ENCODE data around the gene CMTM6. TPM values are rescaled to one million over a fixed set of nuclear protein-coding genes. Genes with fewer than 3 reads are reported as not detected.
A peak's percentile ranks its signal among the peaks of the same experiment; 100 is the strongest.
"Not testable (repeated sequence)": the region's sequence is repeated elsewhere in the genome, so short reads cannot be mapped to it uniquely, and the experiment has no call there.

CMTM6 gene
- total RNA-seq, 2 experiments from 2014 or later = 87.7 to 89.1 TPM

- peaks cover 60% of the 10 kb centered on the region for H3K36me3 Mint-ChIP-seq
- intact Hi-C loops (cut with micrococcal nuclease) = loop anchor here (1.0 kb wide), 1 partner anchor 49 kb away; no protein-coding TSS in a partner anchor
- POLR2A ChIA-PET = interaction anchor here (1.1 kb wide), 1 partner anchor 10 kb away, joined by 3 read pairs; no protein-coding TSS in a partner anchor
- peaks cover 29% of the 10 kb centered on the region for H3K4me1 Mint-ChIP-seq (ENCODE audit: low read depth)
- no peak for DNase-seq
- no peaks in the 10 kb centered on the region for H3K27me3 Mint-ChIP-seq
- no peaks in the 10 kb centered on the region for H3K9me3 Mint-ChIP-seq
- CTCF ChIA-PET = interaction anchor here (0.8 to 1.3 kb wide), 2 partner anchors 14 to 49 kb away, joined by 3 to 12 read pairs; no protein-coding TSS in a partner anchor
- H3K4me3 Mint-ChIP-seq = no peak overlapping the region
- H3K27ac Mint-ChIP-seq = no peak overlapping the region
Measured at GRCh38 chr3:32481791-32482631, 20.6 kb downstream of the CMTM6 start.

GRCh38 chr3:32480604-32481003, 22.0 kb downstream of the CMTM6 start:
- CTCF ChIA-PET = interaction anchor here (1.7 kb wide), 1 partner anchor 13 kb away, joined by 7 read pairs; no protein-coding TSS in a partner anchor
- intact Hi-C loops (cut with micrococcal nuclease) = no loop called here
- H3K36me3 Mint-ChIP-seq = peaks cover 61% of the 10 kb centered on the region
- no peak overlapping the region for H3K4me3 Mint-ChIP-seq
- peaks cover 33% of the 10 kb centered on the region for H3K4me1 Mint-ChIP-seq (ENCODE audit: low read depth)
- no peak overlapping the region for H3K27ac Mint-ChIP-seq
- no peak for DNase-seq
- POLR2A ChIA-PET = no interaction called here
- H3K9me3 Mint-ChIP-seq = no peaks in the 10 kb centered on the region
- H3K27me3 Mint-ChIP-seq = no peaks in the 10 kb centered on the region

GRCh38 chr3:32474201-32474600, 28.5 kb downstream of the CMTM6 start:
- Mint-ChIP-seq H3K27me3 (no peaks in the 10 kb centered on the region), H3K27ac (no peak overlapping the region), H3K4me1 (ENCODE audit: low read depth) (peaks cover 46% of the 10 kb centered on the region), H3K4me3 (no peak overlapping the region), H3K36me3 (peaks cover 41% of the 10 kb centered on the region), H3K9me3 (no peaks in the 10 kb centered on the region)
- DNase-seq = no peak
- ChIA-PET CTCF (interaction anchor here (0.7 to 0.9 kb wide), 2 partner anchors 75 to 294 kb away, joined by 3 read pairs; no protein-coding TSS in a partner anchor), POLR2A (no interaction called here)
- intact Hi-C loops (cut with micrococcal nuclease) = no loop called here

GRCh38 chr3:32472151-32472550, 30.5 kb downstream of the CMTM6 start:
- Mint-ChIP-seq H3K27ac (peak overlapping the region; percentile 28), H3K4me1 (ENCODE audit: low read depth) (peaks cover 46% of the 10 kb centered on the region), H3K36me3 (peaks cover 25% of the 10 kb centered on the region)
- H3K9me3 Mint-ChIP-seq; H3K4me3 Mint-ChIP-seq; H3K27me3 Mint-ChIP-seq; DNase-seq; intact Hi-C loops (cut with micrococcal nuclease): not testable (repeated sequence)
- CTCF ChIA-PET = interaction anchor here (0.7 to 1.1 kb wide), 3 partner anchors 80 to 97 kb away, joined by 3 read pairs; partner anchors contain the start of gene CMTM7
- POLR2A ChIA-PET = interaction anchor here (1.1 kb wide), 1 partner anchor 10 kb away, joined by 3 read pairs; no protein-coding TSS in a partner anchor

- Mint-ChIP-seq H3K9me3 (no peaks in the 10 kb centered on the region), H3K27ac (peak overlapping the region; percentile 56), H3K4me3 (no peak overlapping the region), H3K36me3 (peaks cover 18% of the 10 kb centered on the region), H3K27me3 (no peaks in the 10 kb centered on the region), H3K4me1 (ENCODE audit: low read depth) (peaks cover 42% of the 10 kb centered on the region)
- POLR2A ChIA-PET = no interaction called here
- DNase-seq = no peak
- CTCF ChIA-PET = no interaction called here
- intact Hi-C loops (cut with micrococcal nuclease) = no loop called here
Measured at GRCh38 chr3:32471246-32471645, 31.4 kb downstream of the CMTM6 start.

- intact Hi-C loops (cut with micrococcal nuclease) = no loop called here
- H3K27me3 Mint-ChIP-seq = no peaks in the 10 kb centered on the region
- H3K9me3 Mint-ChIP-seq = no peaks in the 10 kb centered on the region
- peak overlapping the region; percentile 77 for H3K27ac Mint-ChIP-seq
- H3K36me3 Mint-ChIP-seq = peaks cover 16% of the 10 kb centered on the region
- no peak overlapping the region for H3K4me3 Mint-ChIP-seq
- DNase-seq = no peak
- ChIA-PET CTCF (interaction anchor here (0.6 to 4.5 kb wide), 8 partner anchors 16 to 174 kb away, joined by 3 to 116 read pairs (median 4); no protein-coding TSS in a partner anchor), POLR2A (interaction anchor here (0.9 to 1.0 kb wide), 2 partner anchors 26 to 39 kb away, joined by 3 read pairs; no protein-coding TSS in a partner anchor)
- H3K4me1 Mint-ChIP-seq (ENCODE audit: low read depth) = peaks cover 45% of the 10 kb centered on the region
Measured at GRCh38 chr3:32470362-32470761, 32.3 kb downstream of the CMTM6 start.

GRCh38 chr3:32469151-32469874, 33.3 kb downstream of the CMTM6 start:
- H3K4me3 Mint-ChIP-seq = no peak overlapping the region
- CTCF ChIA-PET = interaction anchor here (0.8 to 4.5 kb wide), 15 partner anchors 13 to 293 kb away, joined by 3 to 116 read pairs (median 12); partner anchors contain the start of gene CMTM7
- intact Hi-C loops (cut with micrococcal nuclease) = loop anchor here (2.0 to 5.0 kb wide), 3 partner anchors 33 to 172 kb away; partner anchors contain the start of gene CMTM6

GRCh38 chr3:32467333-32468070, 35.1 kb downstream of the CMTM6 start:
- peaks cover 7% of the 10 kb centered on the region for H3K36me3 Mint-ChIP-seq

More at GRCh38 chr3:32469151-32469874, 33.3 kb downstream of the CMTM6 start:
- Mint-ChIP-seq H3K36me3 (peaks cover 13% of the 10 kb centered on the region), H3K4me1 (ENCODE audit: low read depth) (peaks cover 45% of the 10 kb centered on the region), H3K27me3 (no peaks in the 10 kb centered on the region), H3K9me3 (no peaks in the 10 kb centered on the region), H3K27ac (peak overlapping the region; percentile 77)
- POLR2A ChIA-PET = interaction anchor here (1.0 kb wide), 1 partner anchor 40 kb away, joined by 3 read pairs; no protein-coding TSS in a partner anchor
- no peak for DNase-seq

GRCh38 chr3:32466808-32467207, 35.8 kb downstream of the CMTM6 start:
- H3K4me1 Mint-ChIP-seq (ENCODE audit: low read depth) = peaks cover 38% of the 10 kb centered on the region
- POLR2A ChIA-PET = interaction anchor here (1.3 kb wide), 1 partner anchor 30 kb away, joined by 3 read pairs; no protein-coding TSS in a partner anchor
- H3K4me3 Mint-ChIP-seq, H3K27ac Mint-ChIP-seq, H3K9me3 Mint-ChIP-seq, DNase-seq, H3K36me3 Mint-ChIP-seq, H3K27me3 Mint-ChIP-seq: not testable (repeated sequence)
- CTCF ChIA-PET = interaction anchor here (1.4 to 4.5 kb wide), 18 partner anchors 11 to 228 kb away, joined by 4 to 116 read pairs (median 16); partner anchors contain the start of gene CMTM8
- intact Hi-C loops (cut with micrococcal nuclease) = loop anchor here (5.0 kb wide), 2 partner anchors 35 to 170 kb away; partner anchors contain the start of gene CMTM6

More at GRCh38 chr3:32467333-32468070, 35.1 kb downstream of the CMTM6 start:
- Mint-ChIP-seq H3K9me3 (no peaks in the 10 kb centered on the region), H3K27me3 (no peaks in the 10 kb centered on the region), H3K27ac (no peak overlapping the region), H3K4me1 (ENCODE audit: low read depth) (peaks cover 40% of the 10 kb centered on the region), H3K4me3 (peak overlapping the region; percentile 4)
- ChIA-PET POLR2A (interaction anchor here (1.0 to 1.7 kb wide), 3 partner anchors 30 to 77 kb away, joined by 3 read pairs; no protein-coding TSS in a partner anchor), CTCF (interaction anchor here (0.7 to 4.5 kb wide), 43 partner anchors 8 to 291 kb away, joined by 3 to 116 read pairs (median 5); partner anchors contain the start of genes CMTM7 and CMTM8)
- intact Hi-C loops (cut with micrococcal nuclease) = loop anchor here (1.0 to 5.0 kb wide), 5 partner anchors 35 to 289 kb away; partner anchors contain the start of gene CMTM6
- DNase-seq = peak; percentile 82

GRCh38 chr3:32464726-32465125, 37.9 kb downstream of the CMTM6 start:
- H3K27me3 Mint-ChIP-seq, POLR2A ChIA-PET, H3K27ac Mint-ChIP-seq, DNase-seq, H3K9me3 Mint-ChIP-seq, H3K36me3 Mint-ChIP-seq, H3K4me3 Mint-ChIP-seq: not testable (repeated sequence)
- H3K4me1 Mint-ChIP-seq (ENCODE audit: low read depth) = peaks cover 19% of the 10 kb centered on the region
- CTCF ChIA-PET = interaction anchor here (0.6 to 1.3 kb wide), 2 partner anchors 90 to 198 kb away, joined by 4 to 5 read pairs; no protein-coding TSS in a partner anchor
- intact Hi-C loops (cut with micrococcal nuclease) = loop anchor here (5.0 kb wide), 2 partner anchors 38 to 167 kb away; partner anchors contain the start of gene CMTM6

GRCh38 chr3:32463415-32463814, 39.2 kb downstream of the CMTM6 start:
- H3K27me3 Mint-ChIP-seq; H3K4me3 Mint-ChIP-seq; H3K27ac Mint-ChIP-seq; DNase-seq; H3K9me3 Mint-ChIP-seq; intact Hi-C loops (cut with micrococcal nuclease); CTCF ChIA-PET; H3K36me3 Mint-ChIP-seq; POLR2A ChIA-PET; H3K4me1 Mint-ChIP-seq (ENCODE audit: low read depth): not testable (repeated sequence)

Measured in activated CD4-positive, alpha-beta memory T cell treated with anti-CD3 and anti-CD28 coated beads for 36 hours (primary cell).